ENCODE data around the gene HSD17B11. TPM values are rescaled to one million over a fixed set of nuclear protein-coding genes. Genes with fewer than 3 reads are reported as not detected.

The HSD17B11 gene
- total RNA-seq, 2 donors from 2014 or later: 18.3 to 22.7 TPM

DNA sequence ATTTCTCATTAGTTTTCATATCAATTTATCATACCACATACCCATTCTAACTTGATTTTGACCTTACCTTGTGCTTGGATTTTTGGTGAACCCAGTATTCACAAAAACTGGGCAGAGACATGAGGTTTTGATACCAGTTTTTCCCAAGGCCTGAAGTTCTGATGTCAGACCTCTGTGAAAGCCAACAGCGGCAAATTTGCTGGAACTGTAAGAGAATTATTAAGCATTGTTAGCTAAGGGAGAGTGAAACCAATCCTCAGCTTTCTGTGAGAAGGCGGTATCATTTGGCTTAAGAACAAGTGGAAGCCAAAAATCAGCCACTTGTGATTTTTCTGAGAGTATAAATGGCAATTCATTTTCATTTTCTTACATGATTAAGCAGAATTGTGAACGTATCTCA, 77.2 kb downstream of the HSD17B11 start:
- no peak overlapping the region for H3K4me3 ChIP-seq (ENCODE audit: low read length)
- Mint-ChIP-seq H3K4me3 (no peak overlapping the region), H3K27ac (no peak overlapping the region), H3K9me3 (no peaks in the 10 kb centered on the region), H3K4me1 (no peaks in the 10 kb centered on the region), H3K27me3 (ENCODE audit: insufficient read depth) (no peaks in the 10 kb centered on the region), H3K36me3 (ENCODE audit: low read depth) (no peaks in the 10 kb centered on the region)
- H3K9ac ChIP-seq (ENCODE audit: extremely low read depth, low read length, poor library complexity, severe bottlenecking): no peak overlapping the region
- no peaks in the 10 kb centered on the region for H3K27me3 ChIP-seq (ENCODE audit: control insufficient read depth, insufficient read depth, low read length, poor library complexity, severe bottlenecking)
- WGBS, 2 experiments (ENCODE audit: insufficient coverage in 1 of 2, insufficient read length in 1 of 2): 92 to 93% methylated on average over 3 of the region's 3 CpGs
- TF ChIP-seq, protein P1, sequence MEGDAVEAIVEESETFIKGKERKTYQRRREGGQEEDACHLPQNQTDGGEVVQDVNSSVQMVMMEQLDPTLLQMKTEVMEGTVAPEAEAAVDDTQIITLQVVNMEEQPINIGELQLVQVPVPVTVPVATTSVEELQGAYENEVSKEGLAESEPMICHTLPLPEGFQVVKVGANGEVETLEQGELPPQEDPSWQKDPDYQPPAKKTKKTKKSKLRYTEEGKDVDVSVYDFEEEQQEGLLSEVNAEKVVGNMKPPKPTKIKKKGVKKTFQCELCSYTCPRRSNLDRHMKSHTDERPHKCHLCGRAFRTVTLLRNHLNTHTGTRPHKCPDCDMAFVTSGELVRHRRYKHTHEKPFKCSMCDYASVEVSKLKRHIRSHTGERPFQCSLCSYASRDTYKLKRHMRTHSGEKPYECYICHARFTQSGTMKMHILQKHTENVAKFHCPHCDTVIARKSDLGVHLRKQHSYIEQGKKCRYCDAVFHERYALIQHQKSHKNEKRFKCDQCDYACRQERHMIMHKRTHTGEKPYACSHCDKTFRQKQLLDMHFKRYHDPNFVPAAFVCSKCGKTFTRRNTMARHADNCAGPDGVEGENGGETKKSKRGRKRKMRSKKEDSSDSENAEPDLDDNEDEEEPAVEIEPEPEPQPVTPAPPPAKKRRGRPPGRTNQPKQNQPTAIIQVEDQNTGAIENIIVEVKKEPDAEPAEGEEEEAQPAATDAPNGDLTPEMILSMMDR (conservative IDR thresholded peaks at IDR 0.05): no peak
- no peaks in the 10 kb centered on the region for H3K36me3 ChIP-seq (ENCODE audit: control insufficient read depth, insufficient read depth, low read length)
- no peak overlapping the region for H3K27ac ChIP-seq (ENCODE audit: low read depth, low read length)
- no peaks in the 10 kb centered on the region for H3K4me1 ChIP-seq (ENCODE audit: control insufficient read depth, insufficient read depth, low read length)
- no peaks in the 10 kb centered on the region for H3K9me3 ChIP-seq (ENCODE audit: control insufficient read depth, low read length)
- no peak for DNase-seq

DNA sequence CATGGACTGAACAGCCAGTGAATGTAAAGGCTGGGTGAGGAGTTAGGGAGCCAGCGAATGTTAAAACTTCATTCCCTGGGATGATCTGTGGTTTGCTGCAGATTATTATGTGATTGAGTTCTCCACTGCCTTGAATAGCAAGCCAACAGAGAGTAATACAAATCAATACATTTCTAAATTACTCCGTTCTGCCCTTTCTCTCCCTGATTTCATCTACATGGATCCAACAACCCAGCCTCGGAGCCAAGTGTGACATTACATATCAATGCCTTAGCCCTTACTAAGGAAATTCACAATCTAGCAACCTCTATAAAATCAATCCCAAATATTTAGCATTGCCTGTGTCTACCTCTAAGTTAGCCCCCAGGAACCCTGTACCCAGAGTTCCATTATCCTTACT, 79.3 kb downstream of the HSD17B11 start:
- no peak overlapping the region for H3K27ac ChIP-seq (ENCODE audit: low read depth, low read length)
- H3K4me1 Mint-ChIP-seq: no peaks in the 10 kb centered on the region
- no peaks in the 10 kb centered on the region for H3K9me3 ChIP-seq (ENCODE audit: control insufficient read depth, low read length)
- H3K4me3 ChIP-seq (ENCODE audit: low read length): no peak overlapping the region
- no peak overlapping the region for H3K9ac ChIP-seq (ENCODE audit: extremely low read depth, low read length, poor library complexity, severe bottlenecking)
- no peaks in the 10 kb centered on the region for H3K27me3 Mint-ChIP-seq (ENCODE audit: insufficient read depth)
- no peaks in the 10 kb centered on the region for H3K27me3 ChIP-seq (ENCODE audit: control insufficient read depth, insufficient read depth, low read length, poor library complexity, severe bottlenecking)
- 93 to 100% methylated on average over 2 to 3 of the region's 3 CpGs for WGBS, 2 experiments (ENCODE audit: insufficient coverage in 1 of 2, insufficient read length in 1 of 2)
- H3K36me3 Mint-ChIP-seq (ENCODE audit: low read depth): no peaks in the 10 kb centered on the region
- no peaks in the 10 kb centered on the region for H3K4me1 ChIP-seq (ENCODE audit: control insufficient read depth, insufficient read depth, low read length)
- no peaks in the 10 kb centered on the region for H3K36me3 ChIP-seq (ENCODE audit: control insufficient read depth, insufficient read depth, low read length)
- DNase-seq: no peak
- no peaks in the 10 kb centered on the region for H3K9me3 Mint-ChIP-seq
- H3K27ac Mint-ChIP-seq: no peak overlapping the region
- TF ChIP-seq, protein P1 (conservative IDR thresholded peaks at IDR 0.05): no peak
- H3K4me3 Mint-ChIP-seq: no peak overlapping the region

DNA sequence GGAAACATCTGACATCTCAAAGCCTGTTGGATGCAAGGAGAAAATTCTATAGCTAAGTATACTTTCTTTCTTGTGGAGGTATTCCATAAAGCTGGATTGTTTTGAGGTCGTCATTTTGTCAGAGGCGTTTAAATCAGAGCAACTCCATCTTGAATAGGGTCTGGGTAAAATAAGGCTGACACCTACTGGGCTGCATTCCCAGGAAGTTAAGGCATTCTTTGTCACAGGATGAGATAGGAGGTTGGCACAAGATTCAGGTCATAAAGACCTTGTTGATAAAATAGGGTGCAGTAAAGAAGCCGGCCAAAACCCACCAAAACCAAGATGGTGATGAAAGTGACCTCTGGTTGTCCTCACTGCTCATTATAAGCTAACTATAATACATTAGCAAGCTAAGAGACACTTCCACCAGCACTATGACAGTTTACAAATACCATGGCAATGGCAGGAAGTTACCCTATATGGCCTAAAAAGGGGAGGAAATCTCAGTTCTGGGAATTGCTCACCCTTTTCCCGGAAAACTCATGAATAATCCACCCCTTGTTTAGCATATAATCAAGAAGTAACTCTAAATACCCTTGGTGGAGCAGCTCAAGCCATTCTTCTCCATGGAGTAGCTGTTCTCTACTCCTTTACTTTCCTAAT, 80.2 kb downstream of the HSD17B11 start:
- no peaks in the 10 kb centered on the region for H3K4me1 ChIP-seq (ENCODE audit: control insufficient read depth, insufficient read depth, low read length)
- Mint-ChIP-seq H3K36me3 (ENCODE audit: low read depth) (no peaks in the 10 kb centered on the region), H3K27ac (no peak overlapping the region), H3K4me1 (no peaks in the 10 kb centered on the region), H3K9me3 (no peaks in the 10 kb centered on the region), H3K27me3 (ENCODE audit: insufficient read depth) (no peaks in the 10 kb centered on the region), H3K4me3 (no peak overlapping the region)
- no peak overlapping the region for H3K27ac ChIP-seq (ENCODE audit: low read depth, low read length)
- no peak overlapping the region for H3K9ac ChIP-seq (ENCODE audit: extremely low read depth, low read length, poor library complexity, severe bottlenecking)
- DNase-seq: no peak
- H3K36me3 ChIP-seq (ENCODE audit: control insufficient read depth, insufficient read depth, low read length): no peaks in the 10 kb centered on the region
- H3K27me3 ChIP-seq (ENCODE audit: control insufficient read depth, insufficient read depth, low read length, poor library complexity, severe bottlenecking): no peaks in the 10 kb centered on the region
- no peaks in the 10 kb centered on the region for H3K9me3 ChIP-seq (ENCODE audit: control insufficient read depth, low read length)
- H3K4me3 ChIP-seq (ENCODE audit: low read length): no peak overlapping the region
- 81 to 100% methylated on average over 1 to 4 of the region's 4 CpGs for WGBS, 2 experiments (ENCODE audit: insufficient coverage in 1 of 2, insufficient read length in 1 of 2)
- TF ChIP-seq, protein P1 (conservative IDR thresholded peaks at IDR 0.05): no peak

Measured in endodermal cell (in vitro differentiated cells).